Measurements from ENCODE around the gene CDKAL1.
"Not testable (repeated sequence)": the region's sequence is repeated elsewhere in the genome, so short reads cannot be mapped to it uniquely, and the experiment has no call there.

The CDKAL1 gene

GRCh38 chr6:21163110-21163837 lies 629.0 kb downstream of the CDKAL1 start:
- DNase-seq, result no peak

DNA sequence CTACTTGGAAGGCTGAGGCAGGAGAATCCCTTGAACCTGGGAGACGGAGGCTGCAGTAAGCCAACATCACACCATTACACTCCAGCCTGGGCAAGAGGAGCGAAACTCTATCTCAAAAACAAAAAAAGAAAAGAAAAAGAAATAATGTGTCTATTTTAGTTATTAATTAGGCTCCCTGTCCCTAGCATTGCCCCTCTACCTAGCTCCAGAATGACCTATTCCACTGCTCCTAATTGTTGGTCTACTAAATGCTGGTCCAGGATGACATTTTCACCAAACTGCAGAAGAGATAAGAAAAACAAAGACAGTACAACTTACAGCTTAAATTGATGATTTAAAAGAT lies 629.6 kb downstream of the CDKAL1 start:
- no peak for DNase-seq

DNA sequence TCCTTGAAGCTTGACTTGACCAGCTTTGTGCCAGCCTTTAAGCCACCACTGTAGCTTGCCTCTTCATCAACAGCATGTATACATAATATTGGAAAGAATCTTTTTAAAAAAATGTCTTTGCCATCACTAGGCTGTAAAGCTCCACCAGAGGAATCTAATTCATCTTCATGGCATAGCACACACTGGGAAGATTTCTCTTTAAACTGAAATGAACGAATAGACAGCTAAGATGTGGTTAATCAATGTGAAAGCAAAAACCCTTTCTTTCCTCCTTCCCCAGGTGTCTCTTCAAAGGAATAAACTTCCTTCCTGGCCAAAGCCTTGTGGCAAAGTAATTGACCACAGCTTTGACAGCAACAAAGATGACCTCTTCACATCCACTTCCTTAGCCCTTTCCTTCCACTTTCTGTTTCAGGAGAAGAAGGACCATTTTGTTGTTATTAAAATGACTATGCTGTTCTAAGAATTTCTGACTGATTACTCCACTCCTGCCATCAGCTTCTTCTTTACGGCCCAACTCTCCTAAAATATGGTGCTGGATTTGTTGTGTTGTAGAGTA lies 630.6 kb downstream of the CDKAL1 start:
- DNase-seq, result no peak

GRCh38 chr6:21166754-21167153 lies 632.5 kb downstream of the CDKAL1 start:
- DNase-seq, result no peak

DNA sequence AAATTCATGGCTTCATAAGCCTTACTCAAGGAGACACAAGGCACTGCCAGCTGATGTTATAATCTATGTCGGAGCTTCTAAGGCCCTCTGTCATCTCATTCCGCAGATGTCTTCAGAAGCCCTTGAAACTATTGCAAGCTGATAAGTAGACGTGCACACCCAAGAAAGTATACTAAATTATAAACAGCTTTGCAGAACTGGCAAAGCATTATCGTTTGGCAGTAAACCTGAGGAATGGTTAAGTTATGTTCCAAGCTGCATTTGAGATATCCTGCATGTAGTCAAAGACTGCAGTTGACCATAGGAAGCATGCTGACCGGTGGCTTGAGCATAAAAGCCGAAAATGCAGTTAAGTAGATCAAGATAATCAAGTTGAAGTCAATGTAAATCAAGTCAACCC lies 633.5 kb downstream of the CDKAL1 start:
- DNase-seq, result no peak

GRCh38 chr6:21171801-21172200 lies 637.5 kb downstream of the CDKAL1 start:
- DNase-seq, result no peak

- DNase-seq, result no peak
Observed at GRCh38 chr6:21173031-21173430, 638.8 kb downstream of the CDKAL1 start.

GRCh38 chr6:21173678-21174077 lies 639.4 kb downstream of the CDKAL1 start:
- no peak for DNase-seq

DNA sequence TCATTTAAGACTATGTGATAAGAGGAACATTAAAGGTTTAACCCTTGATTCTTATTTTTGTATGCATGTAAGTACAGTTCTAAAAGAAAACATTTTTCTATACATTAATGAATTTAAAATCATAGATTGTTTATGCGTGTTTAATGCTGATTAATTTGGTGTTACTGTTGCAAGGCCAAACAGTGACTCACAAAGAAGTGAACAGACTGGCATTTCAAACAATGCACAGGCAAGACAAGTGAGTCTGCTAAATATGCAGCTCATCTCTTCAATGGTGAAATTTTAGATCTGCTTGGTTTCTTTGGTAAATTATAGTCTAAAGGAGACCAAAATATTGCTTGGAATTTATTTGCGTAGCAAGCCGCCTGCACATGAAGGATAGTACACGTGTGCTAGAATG lies 641.9 kb downstream of the CDKAL1 start:
- no peak for DNase-seq

- DNase-seq, result no peak
Observed at GRCh38 chr6:21180155-21180554, 645.9 kb downstream of the CDKAL1 start.

DNA sequence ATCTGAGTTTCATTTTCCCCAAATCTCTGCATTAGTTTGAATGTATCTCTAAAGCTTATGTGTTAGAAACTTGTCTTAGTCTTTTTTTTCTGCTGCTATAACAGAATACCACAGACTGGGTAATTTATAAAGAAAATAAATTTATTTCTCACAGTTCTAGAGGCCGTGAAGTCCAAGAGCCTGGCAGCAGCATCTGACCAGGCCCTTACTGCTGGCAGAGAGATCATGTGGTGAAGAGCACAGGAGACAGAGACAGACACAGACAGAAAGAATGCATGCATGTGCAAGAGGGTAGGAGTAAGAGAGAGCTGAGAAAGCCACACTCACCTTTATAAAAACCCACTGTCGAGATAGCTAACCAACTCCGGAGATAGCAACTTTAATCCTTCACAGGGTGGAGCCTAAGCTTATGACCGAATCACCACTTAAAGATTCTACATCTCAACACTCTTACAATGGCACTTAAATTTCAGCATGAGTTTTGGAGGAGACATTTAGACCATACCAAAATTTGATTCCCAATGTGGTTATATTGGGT lies 646.6 kb downstream of the CDKAL1 start:
- no peak for DNase-seq

GRCh38 chr6:21181866-21182265 lies 647.6 kb downstream of the CDKAL1 start:
- no peak for DNase-seq

DNA sequence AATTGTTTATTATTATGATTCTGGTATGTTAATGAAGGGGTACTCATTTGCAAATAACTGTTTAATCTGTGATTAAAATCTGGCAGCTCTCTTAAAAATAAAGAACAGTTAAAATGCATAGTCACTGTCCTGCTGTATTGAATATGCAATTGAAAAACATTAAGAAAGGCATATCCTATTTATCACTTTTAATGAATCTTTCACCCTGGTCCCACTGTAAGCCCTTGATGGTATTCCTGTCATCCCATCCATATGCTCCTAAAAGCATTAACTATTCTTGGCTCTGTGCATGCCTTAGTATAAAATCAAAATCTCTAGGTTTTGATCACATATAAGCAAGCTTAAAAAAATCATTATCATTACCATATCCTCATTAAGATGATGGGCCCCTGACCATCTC lies 648.3 kb downstream of the CDKAL1 start:
- DNase-seq, result no peak

DNA sequence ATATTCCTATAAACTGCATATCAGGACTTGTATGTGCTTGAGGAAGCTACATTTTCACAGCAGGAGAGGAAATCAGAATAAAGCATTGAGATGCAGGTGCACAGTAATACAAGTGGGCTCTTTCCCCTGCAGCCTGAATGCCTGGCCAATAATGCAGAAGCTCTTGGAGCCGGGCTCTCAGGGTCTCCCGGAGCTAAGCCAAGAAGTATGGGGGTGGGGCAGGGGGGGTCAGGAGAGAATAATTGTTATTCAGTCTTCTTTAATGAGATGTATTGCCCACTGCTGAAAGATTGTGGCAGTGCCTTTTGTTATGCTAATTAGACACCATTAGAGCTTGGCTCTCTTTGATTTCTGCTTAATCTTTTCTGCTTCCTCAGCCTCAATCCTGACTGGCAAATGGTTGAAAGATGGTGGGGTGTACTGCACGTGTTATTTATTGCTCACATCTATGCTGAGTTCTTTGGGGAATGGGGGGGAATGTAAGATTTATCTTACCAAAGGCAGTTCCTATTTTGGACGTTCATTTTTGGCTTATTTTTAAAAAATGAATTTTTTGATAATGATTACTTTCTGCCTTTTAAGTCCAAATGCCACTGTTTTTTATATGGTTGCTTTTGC lies 651.7 kb downstream of the CDKAL1 start:
- peak; percentile 34 for DNase-seq

DNA sequence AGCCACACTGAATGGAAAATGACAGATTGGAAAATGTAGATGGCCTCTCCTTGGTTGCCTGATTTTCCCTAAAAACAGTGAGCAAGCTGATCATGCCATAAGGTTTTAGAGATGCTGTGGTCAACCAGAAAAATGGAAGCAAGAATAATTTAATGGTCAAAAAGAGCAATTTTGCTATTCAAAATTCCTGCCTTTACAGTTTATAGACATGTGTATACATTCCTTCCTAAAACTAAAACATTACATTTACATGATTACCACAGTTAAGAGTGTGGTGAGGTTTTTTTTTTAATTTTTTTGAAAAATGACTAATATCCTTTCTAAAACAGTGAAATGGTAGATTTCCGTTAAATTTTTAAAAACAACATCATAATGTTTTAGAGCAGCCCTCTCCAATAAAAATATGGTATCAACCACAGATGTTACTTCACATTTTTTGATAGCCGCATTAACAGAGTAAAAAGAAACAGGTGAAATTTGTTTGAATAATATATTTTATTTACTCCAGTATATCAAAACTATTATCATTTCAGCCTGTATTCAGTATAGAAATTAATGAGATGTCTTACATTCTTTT lies 652.3 kb downstream of the CDKAL1 start:
- DNase-seq, result no peak

- DNase-seq, result no peak
Observed at GRCh38 chr6:21187485-21187884, 653.2 kb downstream of the CDKAL1 start.

- no peak for DNase-seq
Observed at GRCh38 chr6:21188505-21189223, 654.4 kb downstream of the CDKAL1 start.

DNA sequence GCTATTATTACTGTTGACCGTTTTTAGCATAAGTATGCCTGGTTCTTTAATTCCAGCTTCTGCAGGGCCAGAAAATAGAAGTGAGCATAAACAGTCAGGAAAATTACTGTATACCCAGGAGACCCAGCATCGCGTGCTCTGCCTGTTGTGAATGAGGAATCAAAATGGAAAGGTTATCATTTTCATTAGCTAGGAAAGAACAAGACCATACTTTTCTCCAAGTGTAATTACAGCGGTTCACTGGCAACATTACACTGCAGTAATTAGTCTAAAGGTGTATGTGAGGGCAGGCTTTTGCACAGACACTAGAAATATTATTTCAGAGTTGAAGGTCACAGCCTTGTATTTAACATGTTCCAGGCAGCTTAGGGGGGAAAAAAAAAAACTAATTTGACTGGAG lies 655.5 kb downstream of the CDKAL1 start:
- no peak for DNase-seq

DNA sequence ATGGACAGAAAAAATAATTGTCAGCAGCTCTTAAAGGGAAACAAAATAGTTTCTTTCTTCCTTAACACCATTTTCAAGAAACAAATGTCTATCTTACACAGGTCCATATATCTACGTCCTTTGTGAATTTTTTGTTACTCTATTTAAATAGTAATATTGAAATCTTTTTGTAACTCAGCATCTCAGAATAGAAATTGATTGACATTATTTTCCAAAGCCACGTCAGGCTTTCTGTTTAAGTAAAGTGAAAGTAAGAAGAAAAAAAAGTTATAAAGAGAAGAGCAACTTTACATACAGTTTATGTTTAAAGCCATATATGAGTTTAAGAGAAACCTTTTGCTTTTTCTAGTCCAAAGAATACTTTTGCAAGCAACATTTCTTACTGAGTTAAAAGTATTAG lies 656.4 kb downstream of the CDKAL1 start:
- DNase-seq, result no peak

DNA sequence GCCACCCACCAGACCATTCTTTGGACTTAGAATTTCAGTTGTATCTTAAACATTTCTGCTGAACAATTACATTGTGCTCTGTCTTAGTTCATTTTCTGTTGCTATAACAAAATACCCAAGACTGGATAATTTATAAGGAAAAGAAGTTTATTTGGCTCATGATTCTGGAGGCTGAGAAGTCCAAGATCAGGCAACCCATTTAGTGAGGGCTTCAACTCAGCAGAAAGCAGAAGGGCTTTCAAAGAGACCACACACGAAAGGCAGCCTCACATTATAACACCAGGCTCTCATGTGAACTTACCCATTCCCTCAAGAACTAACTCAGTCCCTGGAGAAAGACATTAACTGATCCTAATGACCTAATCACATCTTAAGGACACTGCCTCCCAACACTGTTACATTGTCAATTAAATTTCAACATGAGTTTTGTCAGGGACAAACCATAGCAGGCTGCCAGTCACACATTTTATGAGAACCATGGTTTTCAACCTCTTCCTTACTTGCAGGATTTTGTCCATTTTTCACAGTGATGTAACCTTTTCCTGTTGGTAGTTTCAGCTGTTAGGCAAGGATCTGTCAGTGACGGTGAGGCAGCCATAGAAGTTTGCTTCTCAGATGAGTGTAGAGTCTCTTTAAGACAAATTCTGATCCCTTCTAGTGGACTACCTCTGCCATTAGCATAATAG lies 659.7 kb downstream of the CDKAL1 start:
- no peak for DNase-seq

DNA sequence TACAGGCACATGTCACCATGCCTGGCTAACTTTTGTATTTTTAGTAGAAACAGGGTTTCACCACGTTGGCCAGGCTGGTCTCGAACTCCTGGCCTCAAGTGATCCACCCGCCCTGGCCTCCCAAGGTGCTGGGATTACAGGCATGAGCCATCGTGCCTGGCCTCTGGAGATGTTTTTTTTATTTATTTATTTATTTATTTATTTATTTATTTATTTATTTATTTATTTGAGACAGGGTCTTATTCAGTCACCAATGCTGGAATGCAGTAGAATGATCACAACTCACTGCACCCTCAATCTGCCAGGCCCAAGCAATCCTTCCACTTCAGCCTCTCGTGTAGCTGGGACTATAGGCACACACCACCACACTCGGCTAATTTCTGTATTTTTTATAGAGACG lies 661.0 kb downstream of the CDKAL1 start:
- DNase-seq, result not testable (repeated sequence)

GRCh38 chr6:21198032-21198640 lies 663.9 kb downstream of the CDKAL1 start:
- DNase-seq, result no peak
